Calu3 (cell line): Measurements from ENCODE around the gene SOCS1. TPM values are rescaled to one million over a fixed set of nuclear protein-coding genes. Genes with fewer than 3 reads are reported as not detected.

ENCODE experiments used
- BruUV-seq: library from RNA; stranded (reverse); fragments of 400-500 nt; replicated peaks from 2 replicates; lab custom pipeline; 2021; lab: Mats Ljungman, UMichigan
- CTCF ChIA-PET: fragments of 300-600 bp; sonication (Branson Sonifier 250); formaldehyde crosslinking; loops from one replicate; lab custom pipeline; 2022; ENCODE audit warnings: antibody characterized with exemption; lab: Charles Lee
- DNase-seq: peaks from one replicate; pipeline ENCODE4 v3.0.0; 2022
- H3K27ac Mint-ChIP-seq: one replicate; pipeline ENCODE4 v1.8.0; 2022; ENCODE audit warnings: mixed read lengths; ENCODE audit not compliant: unreplicated experiment
- H3K27me3 Mint-ChIP-seq: one replicate; pipeline ENCODE4 v1.8.0; 2022; ENCODE audit warnings: mixed read lengths; ENCODE audit not compliant: unreplicated experiment
- H3K36me3 Mint-ChIP-seq: one replicate; pipeline ENCODE4 v1.8.0; 2022; ENCODE audit warnings: mild to moderate bottlenecking, moderate library complexity, mixed read lengths; ENCODE audit not compliant: insufficient read depth, unreplicated experiment
- H3K4me1 Mint-ChIP-seq: one replicate; pipeline ENCODE4 v1.8.0; 2022; ENCODE audit warnings: mild to moderate bottlenecking, low read depth, mixed read lengths; ENCODE audit not compliant: unreplicated experiment
- H3K4me3 Mint-ChIP-seq: one replicate; pipeline ENCODE4 v1.8.0; 2022; ENCODE audit warnings: mild to moderate bottlenecking, low read depth, moderate library complexity, mixed read lengths; ENCODE audit not compliant: unreplicated experiment
- H3K9me3 Mint-ChIP-seq: one replicate; pipeline ENCODE4 v1.8.0; 2022; ENCODE audit warnings: low read depth, mixed read lengths; ENCODE audit not compliant: unreplicated experiment
- intact Hi-C: fragments of 100-400 bp; cut with micrococcal nuclease; formaldehyde crosslinking; loops from one replicate; pipeline ENCODE4 v1.10.0; 2022; ENCODE audit not compliant: unreplicated experiment
- total RNA-seq: library from RNA; stranded (reverse); gene quantifications from 2 replicates; pipeline ENCODE4 v1.2.3, GENCODE V29; 2022
- TF ChIP-seq, protein P1 (sequence below): fragments of 200-600 bp; IDR thresholded peaks from one replicate; pipeline ENCODE4 v1.8.0; 2022; ENCODE audit warnings: antibody characterized with exemption; ENCODE audit not compliant: unreplicated experiment

SOCS1 gene
- total RNA-seq, 1 experiment from 2014 or later = 4.8 TPM

- Mint-ChIP-seq H3K27me3 (peaks cover 4% of the 10 kb centered on the region), H3K27ac (no peak overlapping the region)
Observed at GRCh38 chr16:11298143-11298900, 42.3 kb upstream of the SOCS1 start.

DNA sequence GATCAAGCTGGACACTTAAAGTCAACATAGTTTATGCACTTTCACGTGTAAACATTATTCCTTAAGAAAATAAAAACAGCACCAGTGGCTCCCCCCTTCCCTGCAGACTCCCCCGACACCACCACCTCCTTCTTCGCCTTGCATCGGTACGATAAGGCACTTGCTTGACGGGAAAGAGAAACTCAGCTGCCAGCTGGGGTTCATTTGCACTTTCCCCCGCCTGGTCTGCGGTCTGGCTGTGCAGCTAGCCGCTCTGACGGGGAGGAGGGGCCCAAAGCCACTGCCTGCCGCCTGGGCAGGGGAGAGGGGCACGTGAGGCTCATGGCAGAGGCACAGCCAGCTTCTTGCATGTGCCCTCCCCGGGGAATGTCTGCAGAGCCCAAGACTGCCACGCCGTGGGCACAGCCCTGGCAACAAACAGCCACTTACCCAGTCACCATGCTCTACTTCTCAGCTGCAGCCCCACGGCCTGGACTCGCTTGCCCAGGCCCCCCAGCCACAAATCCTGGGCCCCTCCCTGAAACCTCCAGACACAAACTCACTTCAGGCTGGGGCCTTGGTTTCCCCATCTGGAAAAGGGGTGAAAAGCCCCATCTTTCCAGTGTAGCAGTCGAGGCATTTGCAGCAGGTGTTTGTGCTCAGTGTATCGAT lies 41.6 kb upstream of the SOCS1 start:
- CTCF ChIA-PET = interaction anchor here (0.6 to 2.0 kb wide), 9 partner anchors 11 to 326 kb away, joined by 3 to 20 read pairs (median 5); partner anchors contain the start of gene SOCS1
- Mint-ChIP-seq H3K36me3 (no peaks in the 10 kb centered on the region), H3K27ac (no peak overlapping the region), H3K27me3 (peaks cover 11% of the 10 kb centered on the region), H3K4me1 (peaks cover 13% of the 10 kb centered on the region), H3K9me3 (no peaks in the 10 kb centered on the region), H3K4me3 (peak overlapping the region; percentile 6)
- no TSS peak for BruUV-seq
- TF ChIP-seq, protein P1, sequence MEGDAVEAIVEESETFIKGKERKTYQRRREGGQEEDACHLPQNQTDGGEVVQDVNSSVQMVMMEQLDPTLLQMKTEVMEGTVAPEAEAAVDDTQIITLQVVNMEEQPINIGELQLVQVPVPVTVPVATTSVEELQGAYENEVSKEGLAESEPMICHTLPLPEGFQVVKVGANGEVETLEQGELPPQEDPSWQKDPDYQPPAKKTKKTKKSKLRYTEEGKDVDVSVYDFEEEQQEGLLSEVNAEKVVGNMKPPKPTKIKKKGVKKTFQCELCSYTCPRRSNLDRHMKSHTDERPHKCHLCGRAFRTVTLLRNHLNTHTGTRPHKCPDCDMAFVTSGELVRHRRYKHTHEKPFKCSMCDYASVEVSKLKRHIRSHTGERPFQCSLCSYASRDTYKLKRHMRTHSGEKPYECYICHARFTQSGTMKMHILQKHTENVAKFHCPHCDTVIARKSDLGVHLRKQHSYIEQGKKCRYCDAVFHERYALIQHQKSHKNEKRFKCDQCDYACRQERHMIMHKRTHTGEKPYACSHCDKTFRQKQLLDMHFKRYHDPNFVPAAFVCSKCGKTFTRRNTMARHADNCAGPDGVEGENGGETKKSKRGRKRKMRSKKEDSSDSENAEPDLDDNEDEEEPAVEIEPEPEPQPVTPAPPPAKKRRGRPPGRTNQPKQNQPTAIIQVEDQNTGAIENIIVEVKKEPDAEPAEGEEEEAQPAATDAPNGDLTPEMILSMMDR = no peak
- intact Hi-C loops = loop anchor here (5.0 kb wide), 1 partner anchor 40 kb away; the partner anchor contains the start of gene SOCS1
- peak; percentile 81 for DNase-seq

More at GRCh38 chr16:11298143-11298900, 42.3 kb upstream of the SOCS1 start:
- intact Hi-C loops = loop anchor here (5.0 kb wide), 1 partner anchor 41 kb away; the partner anchor contains the start of gene SOCS1
- no TSS peak for BruUV-seq
- CTCF ChIA-PET = interaction anchor here (0.7 to 2.0 kb wide), 7 partner anchors 11 to 327 kb away, joined by 3 to 20 read pairs (median 5); partner anchors contain the start of gene SOCS1
- Mint-ChIP-seq H3K36me3 (peaks cover 1% of the 10 kb centered on the region), H3K4me3 (no peak overlapping the region), H3K9me3 (no peaks in the 10 kb centered on the region), H3K4me1 (peaks cover 19% of the 10 kb centered on the region)
- TF ChIP-seq, protein P1 = no peak
- no peak for DNase-seq

DNA sequence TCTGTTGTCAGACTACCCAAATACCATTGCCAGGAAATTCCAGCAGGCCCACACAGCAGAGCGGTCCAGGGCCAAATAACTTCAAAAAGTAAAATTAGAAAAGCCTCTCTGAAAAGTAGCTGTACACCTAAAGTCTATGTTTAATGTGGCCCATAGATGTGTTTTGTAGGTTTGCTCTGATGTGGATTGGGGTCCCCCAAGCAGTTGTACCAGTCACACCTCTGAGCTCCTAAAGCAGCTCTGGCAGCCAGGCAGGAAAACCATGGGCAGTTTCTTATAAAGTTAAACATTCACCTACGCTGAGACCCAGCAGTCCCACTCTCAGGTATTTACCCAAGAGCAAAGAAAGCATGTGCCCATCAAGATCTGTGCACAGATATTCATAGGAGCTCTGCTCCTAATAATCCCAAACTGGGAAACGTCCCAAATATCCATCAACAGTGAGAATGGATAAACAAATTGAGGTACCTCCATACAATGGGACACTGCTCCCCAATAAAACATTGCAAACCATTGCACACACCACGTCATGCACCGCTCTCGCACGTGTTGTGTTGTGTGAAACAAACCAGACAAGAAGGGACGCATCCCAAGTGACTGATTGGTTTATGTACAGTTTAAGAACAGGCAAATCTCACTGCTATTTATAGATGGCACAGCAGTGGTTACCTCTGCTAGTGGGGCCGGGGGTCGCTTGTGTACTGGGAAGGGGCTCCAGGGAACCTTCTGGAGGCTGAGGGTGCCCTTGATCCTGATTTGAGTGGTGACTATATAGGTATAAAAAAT lies 40.9 kb upstream of the SOCS1 start:
- DNase-seq = no peak
- peaks cover 13% of the 10 kb centered on the region for H3K4me1 Mint-ChIP-seq
- no peaks in the 10 kb centered on the region for H3K36me3 Mint-ChIP-seq
- no TSS peak for BruUV-seq
- intact Hi-C loops = loop anchor here (5.0 kb wide), 1 partner anchor 40 kb away; the partner anchor contains the start of gene SOCS1
- TF ChIP-seq, protein P1 = no peak
- H3K27me3 Mint-ChIP-seq = peaks cover 14% of the 10 kb centered on the region
- H3K4me3 Mint-ChIP-seq = peak overlapping the region; percentile 6
- no peaks in the 10 kb centered on the region for H3K9me3 Mint-ChIP-seq
- no peak overlapping the region for H3K27ac Mint-ChIP-seq
- CTCF ChIA-PET = interaction anchor here (0.6 to 2.0 kb wide), 8 partner anchors 17 to 326 kb away, joined by 3 to 20 read pairs (median 5); partner anchors contain the start of gene SOCS1

DNA sequence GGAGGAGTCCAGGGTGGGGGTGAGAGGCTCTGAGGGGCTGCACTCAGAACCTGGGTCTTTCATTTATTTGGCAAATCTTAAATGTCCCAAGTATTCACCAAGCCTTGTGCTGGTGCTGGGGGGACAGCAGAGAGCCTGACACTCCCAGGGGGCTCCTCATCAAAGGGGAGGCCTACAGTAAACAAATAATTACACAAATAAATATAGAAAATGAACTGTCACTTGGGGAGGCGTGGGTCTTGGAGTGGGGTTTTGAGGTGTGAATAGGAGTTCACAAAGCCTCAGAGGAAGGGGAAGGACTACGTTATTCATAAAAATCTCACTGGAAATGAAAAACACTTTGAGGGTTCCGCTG lies 40.3 kb upstream of the SOCS1 start:
- Mint-ChIP-seq H3K27ac (no peak overlapping the region), H3K9me3 (no peaks in the 10 kb centered on the region), H3K36me3 (no peaks in the 10 kb centered on the region), H3K4me1 (peaks cover 13% of the 10 kb centered on the region), H3K27me3 (peaks cover 20% of the 10 kb centered on the region), H3K4me3 (no peak overlapping the region)
- TF ChIP-seq, protein P1 = no peak
- intact Hi-C loops = loop anchor here (5.0 kb wide), 1 partner anchor 39 kb away; the partner anchor contains the start of gene SOCS1
- BruUV-seq = no TSS peak
- no peak for DNase-seq
- CTCF ChIA-PET = interaction anchor here (0.9 to 2.0 kb wide), 3 partner anchors 40 to 75 kb away, joined by 5 to 20 read pairs (median 6); partner anchors contain the start of gene SOCS1
